Frontal cortex (tissue), 4 donors: ENCODE results near the gene LFNG. TPM values are rescaled to one million over a fixed set of nuclear protein-coding genes. Genes with fewer than 3 reads are reported as not detected.

ENCODE experiments used
- DNase-seq, 2 donors: peaks; one replicate each; pipeline ENCODE4 v3.0.0; 2012; ENCODE audit warnings: low spot score in 2 of 2
- FAIRE-seq: peaks from 2 replicates; lab custom pipeline; 2012; peaks lifted over from hg19 to GRCh38; lab: Jason Lieb, UNC
- total RNA-seq: library from RNA; depleted of rRNA; stranded (reverse); fragments of >200 nt; gene quantifications from one replicate; pipeline ENCODE4 v1.2.3, GENCODE V29; 2014
- donor health status: control.
- donor health status: control.
- donor health status: control.

The LFNG gene
- total RNA-seq, 1 donor from 2014 or later: 9.4 TPM

DNA sequence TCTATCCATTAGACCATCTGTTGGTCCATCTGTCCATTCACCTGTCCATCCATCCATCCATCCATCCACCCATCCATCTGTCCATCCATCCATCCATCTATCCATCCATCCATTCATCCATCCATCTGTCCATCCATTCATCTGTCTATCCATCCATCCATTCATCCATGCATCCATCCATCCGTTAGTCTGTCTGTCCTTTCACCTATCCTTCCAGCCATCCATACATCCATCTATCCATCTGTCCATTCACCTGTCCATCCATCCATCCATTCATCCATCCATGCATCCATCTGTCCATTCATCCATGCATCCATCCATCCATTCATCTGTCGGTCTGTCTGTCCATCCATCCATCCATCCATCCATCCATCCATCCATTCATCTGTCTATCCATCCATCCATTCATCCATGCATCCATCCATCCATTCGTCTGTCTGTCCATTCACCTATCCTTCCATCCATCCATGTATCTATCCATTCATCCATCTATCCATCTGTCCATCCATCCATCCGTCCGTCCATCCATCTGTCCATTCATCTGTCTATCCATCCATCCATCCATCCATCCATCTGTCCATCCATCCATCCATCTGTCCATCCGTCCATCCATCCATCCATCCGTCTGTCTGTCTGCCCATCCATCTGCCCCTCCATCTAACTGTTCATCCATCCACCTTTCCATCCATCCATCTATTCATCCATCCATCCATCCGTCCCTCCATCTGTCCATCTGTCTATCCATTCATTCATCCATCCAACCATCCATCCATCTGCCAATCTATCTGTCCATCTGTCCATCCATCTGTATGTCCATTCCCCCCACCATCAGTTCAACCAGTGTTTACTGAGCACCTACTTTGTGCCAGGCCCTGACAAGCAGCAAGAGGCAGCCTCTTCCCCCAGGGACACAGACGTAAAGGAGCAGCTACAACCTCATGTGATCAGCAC lies 4.8 kb upstream of the LFNG start:
- DNase-seq (no peak), FAIRE-seq (no peak)

GRCh38 chr7:2515424-2516193 lies 4.0 kb upstream of the LFNG start:
- no peak for FAIRE-seq
- no peak for DNase-seq

DNA sequence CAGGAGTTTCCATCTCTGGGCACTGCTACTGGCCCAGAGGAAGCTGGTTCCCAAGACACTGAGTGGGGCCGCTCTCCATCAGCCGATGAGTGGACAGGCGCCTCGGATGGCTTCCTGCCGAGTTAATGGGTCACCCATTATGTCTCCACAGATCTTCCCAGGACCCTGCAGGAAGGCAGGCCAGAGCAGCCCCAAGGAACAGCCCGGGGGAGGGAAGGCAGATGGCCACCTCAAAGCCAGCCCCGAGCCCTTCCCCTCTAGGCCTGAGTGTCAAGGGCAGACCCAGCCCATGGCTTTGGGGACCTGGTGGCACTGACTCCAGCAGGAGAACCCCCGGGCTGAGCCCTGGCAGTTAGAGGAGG lies 3.4 kb upstream of the LFNG start:
- no peak for FAIRE-seq
- DNase-seq: no peak

GRCh38 chr7:2517026-2517425 lies 2.5 kb upstream of the LFNG start:
- FAIRE-seq: no peak
- DNase-seq: no peak

- DNase-seq (no peak), FAIRE-seq (no peak)
Measured at GRCh38 chr7:2517678-2518507, 1.7 kb upstream of the LFNG start.

DNA sequence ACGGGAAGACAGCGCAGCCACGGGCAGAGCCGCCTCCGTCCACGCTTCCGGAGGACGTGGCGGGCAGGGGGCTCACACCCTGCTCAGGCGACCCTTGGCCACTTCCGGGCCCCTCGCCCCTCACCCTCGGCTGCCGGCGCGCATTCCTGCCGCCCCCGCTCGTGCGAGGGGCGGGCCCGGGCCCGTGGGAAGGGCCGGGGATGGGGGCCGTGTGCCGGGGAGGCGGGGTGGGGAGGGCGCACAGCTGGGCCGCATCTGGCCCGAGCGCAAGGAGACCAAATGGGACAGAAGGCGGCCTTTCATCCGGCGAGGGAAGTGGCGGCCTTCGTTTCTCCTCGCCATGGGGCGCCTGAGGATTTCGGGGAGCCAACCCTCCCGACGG lies 846 bp upstream of the LFNG start:
- no peak for DNase-seq
- FAIRE-seq: no peak

DNA sequence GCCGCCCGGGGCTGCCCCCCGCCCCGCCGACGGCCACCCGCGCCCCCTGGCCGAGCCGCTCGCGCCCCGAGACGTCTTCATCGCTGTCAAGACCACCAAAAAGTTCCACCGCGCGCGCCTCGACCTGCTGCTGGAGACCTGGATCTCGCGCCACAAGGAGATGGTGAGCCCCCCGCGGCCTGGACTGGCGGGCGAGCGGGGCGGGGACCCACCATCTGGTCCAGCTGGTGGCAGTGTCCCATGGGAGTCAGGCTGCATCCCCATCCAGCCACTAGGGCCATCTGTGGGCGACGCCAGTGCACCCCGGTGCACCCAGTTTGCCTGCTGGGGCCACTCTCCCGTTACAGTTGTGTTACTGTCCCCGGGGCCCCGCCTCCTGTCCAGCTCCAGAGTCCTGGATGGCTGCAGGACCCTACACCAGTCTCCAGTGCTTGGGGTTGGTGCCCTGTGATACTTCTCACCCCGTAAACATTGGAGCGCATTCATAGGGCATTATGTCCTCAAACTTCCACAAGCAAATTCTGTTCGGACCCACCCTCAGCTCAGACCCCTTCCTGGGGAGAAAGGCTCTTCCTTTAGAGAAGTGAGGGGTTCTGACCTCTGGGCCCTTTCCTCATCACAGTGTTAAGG lies 672 bp downstream of the LFNG start:
- DNase-seq: no peak

GRCh38 chr7:2520761-2521290 lies 1.3 kb downstream of the LFNG start:
- no peak for FAIRE-seq
- no peak for DNase-seq

More for the DNA sequence above, 672 bp downstream of the LFNG start:
- FAIRE-seq: no peak

GRCh38 chr7:2521341-2521745 lies 1.8 kb downstream of the LFNG start:
- no peak for FAIRE-seq
- DNase-seq: no peak

DNA sequence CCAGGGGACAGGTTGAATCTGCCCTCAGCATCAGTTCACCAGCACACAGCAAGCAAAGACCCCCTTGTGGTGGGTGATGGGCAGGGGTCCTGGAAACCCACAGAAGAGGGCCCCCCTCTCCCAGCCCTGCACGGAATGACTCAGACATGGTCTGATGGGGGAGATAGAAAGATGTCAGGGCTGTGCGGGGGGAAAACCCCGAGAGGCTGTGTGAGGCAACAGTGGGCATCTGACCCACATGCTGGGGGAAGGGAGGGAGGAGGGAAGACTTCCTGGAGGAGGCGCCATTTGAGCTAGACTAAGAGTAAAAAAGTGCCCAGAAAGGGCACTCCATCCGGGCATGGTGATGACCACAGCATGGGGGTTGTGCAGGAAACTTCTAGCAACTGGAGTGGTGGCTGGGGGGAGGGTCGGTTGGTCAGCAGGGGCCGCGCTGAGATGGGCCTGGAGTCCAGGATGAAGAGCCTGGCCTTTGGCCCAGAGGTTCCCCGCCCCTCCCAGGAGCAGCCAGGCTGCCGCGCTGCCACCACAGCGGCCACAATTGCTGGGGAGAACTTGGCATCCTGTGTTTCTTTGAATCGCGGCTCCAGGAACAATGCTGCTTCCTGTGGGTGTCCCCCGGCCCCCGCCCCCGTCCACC lies 2.5 kb downstream of the LFNG start:
- FAIRE-seq (no peak), DNase-seq (no peak)

- no peak for FAIRE-seq
Measured at GRCh38 chr7:2522780-2523433, 3.3 kb downstream of the LFNG start.

DNA sequence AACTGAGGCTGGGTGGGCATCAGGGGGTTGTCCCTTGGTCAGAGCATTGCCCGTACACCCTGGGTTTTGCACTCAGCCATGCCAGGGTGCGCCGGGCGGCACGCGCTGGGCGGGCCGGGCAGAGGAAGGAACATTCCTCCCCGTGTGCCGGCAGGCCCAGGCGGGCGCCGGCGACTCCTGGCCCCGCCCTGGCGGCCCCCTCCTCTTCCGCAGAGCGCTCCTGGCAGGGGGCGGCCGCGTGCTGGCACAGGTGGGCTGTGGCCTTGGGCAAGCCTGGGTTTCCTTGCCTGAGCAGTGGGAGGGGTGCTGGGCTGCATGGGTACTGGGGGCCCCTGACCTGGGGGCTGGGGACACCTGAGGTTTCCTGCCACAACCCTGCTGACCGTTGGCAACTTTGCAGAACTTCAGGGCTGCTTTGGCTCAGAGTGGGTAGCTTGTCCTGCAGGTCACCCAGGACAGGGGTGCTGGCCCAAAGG lies 3.9 kb downstream of the LFNG start:
- DNase-seq (no peak), FAIRE-seq (no peak)

More at GRCh38 chr7:2522780-2523433, 3.3 kb downstream of the LFNG start:
- no peak for DNase-seq

DNA sequence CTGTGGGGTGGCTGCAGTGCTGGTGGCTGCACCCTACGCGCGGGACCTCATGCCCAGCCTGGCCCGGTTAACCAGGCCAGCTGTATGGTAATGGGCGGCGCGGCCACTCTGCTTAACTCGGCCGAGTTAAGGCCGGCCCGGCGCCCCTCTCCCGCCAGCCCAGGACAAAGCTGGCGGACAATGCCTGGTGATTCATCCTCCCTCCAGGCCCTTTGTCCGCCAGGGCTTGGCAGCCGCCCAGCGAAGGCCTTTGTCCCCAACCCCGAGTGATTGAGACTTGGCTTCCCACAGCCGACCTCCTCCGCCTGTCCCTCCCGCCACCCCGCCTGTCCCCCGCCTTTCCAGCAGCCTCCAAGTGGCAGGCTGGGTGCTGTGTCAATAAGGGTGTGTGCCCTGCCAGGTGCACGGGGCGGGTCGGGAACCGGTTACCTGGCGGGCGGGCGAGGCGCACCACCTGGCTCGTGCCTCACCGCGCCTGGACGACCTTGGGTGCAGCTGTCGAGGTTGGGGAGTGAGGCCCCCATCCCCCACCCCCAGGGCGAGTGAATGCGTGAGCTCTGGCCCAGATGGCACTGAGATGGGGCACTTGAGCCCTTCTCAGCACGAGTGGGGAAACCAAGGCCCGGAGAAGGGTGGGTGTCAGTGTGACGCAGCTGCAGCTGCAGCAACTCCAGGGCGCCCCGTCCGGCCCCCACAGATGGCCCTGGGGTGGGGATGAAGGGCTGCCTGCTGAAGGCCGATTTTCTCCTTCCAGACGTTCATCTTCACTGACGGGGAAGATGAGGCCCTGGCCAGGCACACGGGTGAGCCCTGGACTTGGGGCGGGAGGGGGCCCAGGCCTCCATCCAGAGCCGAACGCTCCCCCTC lies 4.6 kb downstream of the LFNG start:
- no peak for FAIRE-seq

DNA sequence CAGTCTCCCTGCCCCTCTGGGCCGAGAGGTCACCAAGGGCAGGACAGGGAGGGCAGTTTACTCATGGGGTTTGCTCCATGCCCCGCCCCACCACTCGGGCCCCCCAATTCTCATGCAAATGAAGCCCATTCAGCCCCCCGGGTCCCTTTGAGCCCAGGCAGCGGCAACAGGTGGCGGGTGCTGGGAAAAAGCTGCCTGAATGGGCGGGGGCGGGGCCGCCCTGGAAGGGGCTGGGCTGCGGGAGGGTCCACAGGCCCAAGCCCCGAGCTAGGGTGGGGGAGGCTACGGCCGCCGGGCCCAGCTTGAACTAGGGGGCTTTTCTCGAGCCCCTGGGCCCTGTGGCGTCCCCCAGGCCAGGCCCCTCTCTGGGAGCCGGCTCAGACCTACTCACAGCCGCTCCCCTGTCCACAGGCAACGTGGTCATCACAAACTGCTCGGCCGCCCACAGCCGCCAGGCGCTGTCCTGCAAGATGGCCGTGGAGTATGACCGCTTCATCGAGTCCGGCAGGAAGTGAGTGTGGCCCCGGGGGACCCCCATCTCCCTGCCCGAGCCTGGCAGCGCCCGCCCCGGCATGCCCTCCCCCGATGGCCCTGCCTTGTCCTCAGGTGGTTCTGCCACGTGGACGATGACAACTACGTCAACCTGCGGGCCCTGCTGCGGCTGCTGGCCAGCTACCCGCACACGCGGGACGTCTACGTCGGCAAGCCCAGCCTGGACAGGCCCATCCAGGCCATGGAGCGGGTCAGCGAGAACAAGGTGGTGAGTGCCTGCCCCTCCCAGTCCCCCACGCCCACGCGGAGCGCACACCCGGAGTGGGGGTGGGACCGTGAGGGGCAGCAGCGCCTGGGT lies 5.5 kb downstream of the LFNG start:
- FAIRE-seq (no peak), DNase-seq (no peak)

More for the DNA sequence above, 4.6 kb downstream of the LFNG start:
- peak; percentile 90 to 92 for DNase-seq

- DNase-seq: no peak
- no peak for FAIRE-seq
Measured at GRCh38 chr7:2525658-2526630, 6.4 kb downstream of the LFNG start.
